ENCODE data around the gene MYO3B. TPM values are rescaled to one million over a fixed set of nuclear protein-coding genes. Genes with fewer than 3 reads are reported as not detected.

Gene MYO3B
- total RNA-seq, 1 donor from 2014 or later, result not detected

DNA sequence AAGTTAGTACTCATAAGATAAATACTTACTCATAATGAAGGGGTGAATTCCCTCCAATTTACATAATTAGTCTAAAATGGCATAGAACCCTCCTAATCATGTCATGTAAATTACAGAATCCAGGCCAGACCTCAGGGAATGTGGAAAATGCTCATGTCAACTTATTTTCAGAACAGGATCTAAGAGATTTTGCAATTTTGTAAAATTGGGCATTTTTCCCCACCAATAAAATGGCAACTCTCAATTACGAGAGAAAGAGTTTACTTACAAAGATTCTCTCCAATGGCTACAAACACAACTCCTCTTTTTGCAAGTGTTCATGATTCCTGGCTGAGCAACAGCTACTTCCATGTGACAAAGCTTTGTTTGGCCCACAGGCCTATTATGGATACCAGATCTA lies 503.4 kb downstream of the MYO3B start:
- H3K4me1 Mint-ChIP-seq (ENCODE audit: low read depth), result no peaks in the 10 kb centered on the region
- no peak overlapping the region for H3K27ac Mint-ChIP-seq (ENCODE audit: unreplicated experiment)
- H3K27me3 Mint-ChIP-seq (ENCODE audit: low read depth), result peaks cover 26% of the 10 kb centered on the region
- H3K9me3 Mint-ChIP-seq (ENCODE audit: low read depth), result no peaks in the 10 kb centered on the region
- no peak overlapping the region for H3K4me3 Mint-ChIP-seq (ENCODE audit: unreplicated experiment)
- DNase-seq (ENCODE audit: low spot score), result no peak
- no peaks in the 10 kb centered on the region for H3K36me3 Mint-ChIP-seq (ENCODE audit: low read depth)
- TF ChIP-seq, protein P1, sequence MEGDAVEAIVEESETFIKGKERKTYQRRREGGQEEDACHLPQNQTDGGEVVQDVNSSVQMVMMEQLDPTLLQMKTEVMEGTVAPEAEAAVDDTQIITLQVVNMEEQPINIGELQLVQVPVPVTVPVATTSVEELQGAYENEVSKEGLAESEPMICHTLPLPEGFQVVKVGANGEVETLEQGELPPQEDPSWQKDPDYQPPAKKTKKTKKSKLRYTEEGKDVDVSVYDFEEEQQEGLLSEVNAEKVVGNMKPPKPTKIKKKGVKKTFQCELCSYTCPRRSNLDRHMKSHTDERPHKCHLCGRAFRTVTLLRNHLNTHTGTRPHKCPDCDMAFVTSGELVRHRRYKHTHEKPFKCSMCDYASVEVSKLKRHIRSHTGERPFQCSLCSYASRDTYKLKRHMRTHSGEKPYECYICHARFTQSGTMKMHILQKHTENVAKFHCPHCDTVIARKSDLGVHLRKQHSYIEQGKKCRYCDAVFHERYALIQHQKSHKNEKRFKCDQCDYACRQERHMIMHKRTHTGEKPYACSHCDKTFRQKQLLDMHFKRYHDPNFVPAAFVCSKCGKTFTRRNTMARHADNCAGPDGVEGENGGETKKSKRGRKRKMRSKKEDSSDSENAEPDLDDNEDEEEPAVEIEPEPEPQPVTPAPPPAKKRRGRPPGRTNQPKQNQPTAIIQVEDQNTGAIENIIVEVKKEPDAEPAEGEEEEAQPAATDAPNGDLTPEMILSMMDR (IDR thresholded peaks at IDR 0.05), result no peak

DNA sequence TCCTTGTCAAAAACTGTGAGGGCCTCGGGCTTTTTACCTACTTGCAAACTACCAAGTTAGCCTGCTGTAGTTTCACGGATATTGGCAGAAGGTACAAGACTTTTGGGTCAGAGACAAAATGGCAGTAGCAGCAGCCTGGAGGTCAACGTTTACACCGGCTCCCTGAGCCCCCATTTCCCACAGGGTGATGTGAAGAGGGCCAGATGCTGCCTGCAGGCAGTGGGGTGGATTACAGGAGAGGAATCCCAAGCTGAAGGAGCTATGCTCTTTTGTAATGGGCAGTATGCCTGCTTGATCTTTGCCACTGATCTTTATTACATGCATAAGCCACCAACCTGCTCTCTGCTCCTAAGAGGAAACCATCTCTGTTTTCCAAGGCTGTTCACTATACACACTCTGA lies 507.6 kb downstream of the MYO3B start:
- no peaks in the 10 kb centered on the region for H3K4me1 Mint-ChIP-seq (ENCODE audit: low read depth)
- H3K27ac Mint-ChIP-seq (ENCODE audit: unreplicated experiment), result no peak overlapping the region
- no peak overlapping the region for H3K4me3 Mint-ChIP-seq (ENCODE audit: unreplicated experiment)
- no peaks in the 10 kb centered on the region for H3K9me3 Mint-ChIP-seq (ENCODE audit: low read depth)
- no peak for DNase-seq (ENCODE audit: low spot score)
- peaks cover 24% of the 10 kb centered on the region for H3K27me3 Mint-ChIP-seq (ENCODE audit: low read depth)
- TF ChIP-seq, protein P1 (IDR thresholded peaks at IDR 0.05), result no peak
- no peaks in the 10 kb centered on the region for H3K36me3 Mint-ChIP-seq (ENCODE audit: low read depth)

DNA sequence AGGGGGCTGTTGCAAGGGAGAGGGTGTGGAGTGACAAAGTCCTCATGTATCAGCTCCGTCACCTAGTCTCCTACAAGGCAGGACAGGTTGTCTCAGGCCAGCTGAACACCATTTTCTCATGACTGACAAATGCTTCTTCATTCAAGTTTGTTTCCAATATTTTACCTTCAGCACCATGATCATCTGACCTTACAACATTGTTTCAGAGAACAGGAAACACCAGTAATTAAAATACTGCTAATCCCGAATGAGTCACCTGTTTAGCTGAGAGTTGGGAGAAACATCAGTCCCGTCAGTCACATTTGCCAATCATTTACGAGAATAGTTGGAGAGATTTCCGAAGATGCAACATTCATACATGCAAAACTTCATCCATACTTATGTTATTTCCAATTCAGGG lies 511.5 kb downstream of the MYO3B start:
- H3K4me1 Mint-ChIP-seq (ENCODE audit: low read depth), result no peaks in the 10 kb centered on the region
- H3K27ac Mint-ChIP-seq (ENCODE audit: unreplicated experiment), result no peak overlapping the region
- TF ChIP-seq, protein P1 (IDR thresholded peaks at IDR 0.05), result no peak
- H3K4me3 Mint-ChIP-seq (ENCODE audit: unreplicated experiment), result no peak overlapping the region
- H3K9me3 Mint-ChIP-seq (ENCODE audit: low read depth), result no peaks in the 10 kb centered on the region
- DNase-seq (ENCODE audit: low spot score), result no peak
- H3K27me3 Mint-ChIP-seq (ENCODE audit: low read depth), result peaks cover 26% of the 10 kb centered on the region
- H3K36me3 Mint-ChIP-seq (ENCODE audit: low read depth), result no peaks in the 10 kb centered on the region

DNA sequence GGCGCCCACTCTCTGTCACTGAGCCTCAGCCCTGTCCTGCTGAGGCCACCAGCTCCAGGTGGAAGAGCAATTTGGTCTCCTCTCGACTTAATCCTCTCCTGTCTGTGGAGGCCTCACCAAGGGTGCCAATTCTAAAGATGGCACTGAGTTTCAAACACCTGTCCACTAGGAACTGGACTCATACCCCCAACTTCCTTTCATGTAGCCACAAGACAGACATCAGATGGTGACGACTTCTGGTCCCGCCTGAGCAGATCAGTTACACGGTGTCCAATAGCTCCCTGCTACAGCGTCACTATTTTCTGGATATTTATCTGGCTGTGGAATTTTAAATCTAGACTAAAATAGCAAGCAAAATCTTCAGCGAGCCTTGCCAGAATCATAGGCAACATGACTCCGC lies 512.7 kb downstream of the MYO3B start:
- no peak for DNase-seq (ENCODE audit: low spot score)
- no peak overlapping the region for H3K27ac Mint-ChIP-seq (ENCODE audit: unreplicated experiment)
- no peak overlapping the region for H3K4me3 Mint-ChIP-seq (ENCODE audit: unreplicated experiment)
- peaks cover 24% of the 10 kb centered on the region for H3K27me3 Mint-ChIP-seq (ENCODE audit: low read depth)
- TF ChIP-seq, protein P1 (IDR thresholded peaks at IDR 0.05), result no peak
- H3K36me3 Mint-ChIP-seq (ENCODE audit: low read depth), result no peaks in the 10 kb centered on the region
- no peaks in the 10 kb centered on the region for H3K9me3 Mint-ChIP-seq (ENCODE audit: low read depth)
- H3K4me1 Mint-ChIP-seq (ENCODE audit: low read depth), result peaks cover 4% of the 10 kb centered on the region

DNA sequence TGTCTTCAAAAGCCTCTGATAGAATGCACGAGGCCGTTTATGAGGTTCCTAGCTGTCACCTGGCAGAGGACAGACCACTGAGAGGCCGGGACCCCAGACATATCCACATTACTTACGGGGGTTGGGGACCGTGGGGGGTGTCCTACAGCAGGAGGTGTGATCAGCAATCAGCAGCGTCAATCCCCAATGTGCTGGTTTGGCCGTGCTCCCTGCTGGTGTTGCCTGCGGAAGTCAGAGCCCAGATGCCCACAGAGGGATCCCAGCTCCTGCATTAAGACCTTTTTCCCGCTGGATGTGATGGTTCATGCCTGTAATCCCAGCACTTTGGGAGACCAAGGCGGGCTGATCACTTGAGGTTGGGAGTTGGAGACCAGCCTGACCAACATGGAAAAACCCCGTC lies 516.4 kb downstream of the MYO3B start:
- H3K9me3 Mint-ChIP-seq (ENCODE audit: low read depth), result no peaks in the 10 kb centered on the region
- TF ChIP-seq, protein P1 (IDR thresholded peaks at IDR 0.05), result no peak
- no peak overlapping the region for H3K27ac Mint-ChIP-seq (ENCODE audit: unreplicated experiment)
- peaks cover 5% of the 10 kb centered on the region for H3K4me1 Mint-ChIP-seq (ENCODE audit: low read depth)
- DNase-seq (ENCODE audit: low spot score), result no peak
- H3K4me3 Mint-ChIP-seq (ENCODE audit: unreplicated experiment), result no peak overlapping the region
- H3K27me3 Mint-ChIP-seq (ENCODE audit: low read depth), result peaks cover 27% of the 10 kb centered on the region
- no peaks in the 10 kb centered on the region for H3K36me3 Mint-ChIP-seq (ENCODE audit: low read depth)

All from chondrocyte (in vitro differentiated cells).